ENCODE measurements around the gene OPCML. TPM values are rescaled to one million over a fixed set of nuclear protein-coding genes. Genes with fewer than 3 reads are reported as not detected.
"Not testable (repeated sequence)": the region's sequence is repeated elsewhere in the genome, so short reads cannot be mapped to it uniquely, and the experiment has no call there.

The OPCML gene
- total RNA-seq, 1 donor = not detected

- DNase-seq (ENCODE audit: low read depth in 2 of 3, low spot score in 2 of 3) = no peak
Measured at GRCh38 chr11:132430429-132431062, 1101.8 kb downstream of the OPCML start.

GRCh38 chr11:132429685-132430084 lies 1102.6 kb downstream of the OPCML start:
- no peak for DNase-seq (ENCODE audit: low read depth in 2 of 3, low spot score in 2 of 3)

GRCh38 chr11:132427611-132428010 lies 1104.7 kb downstream of the OPCML start:
- DNase-seq (ENCODE audit: low read depth in 2 of 3, low spot score in 2 of 3) = no peak

GRCh38 chr11:132424433-132424832 lies 1107.9 kb downstream of the OPCML start:
- no peak for DNase-seq (ENCODE audit: low read depth in 2 of 3, low spot score in 2 of 3)

- no peak for DNase-seq (ENCODE audit: low read depth in 2 of 3, low spot score in 2 of 3)
Measured at GRCh38 chr11:132423266-132423665, 1109.0 kb downstream of the OPCML start.

- no peak for DNase-seq (ENCODE audit: low read depth in 2 of 3, low spot score in 2 of 3)
Measured at GRCh38 chr11:132422722-132423121, 1109.6 kb downstream of the OPCML start.

- DNase-seq (ENCODE audit: low read depth in 2 of 3, low spot score in 2 of 3) = no peak
Measured at GRCh38 chr11:132421555-132421954, 1110.7 kb downstream of the OPCML start.

GRCh38 chr11:132414451-132414850 lies 1117.8 kb downstream of the OPCML start:
- no peak for DNase-seq (ENCODE audit: low read depth in 2 of 3, low spot score in 2 of 3)

GRCh38 chr11:132410383-132410782 lies 1121.9 kb downstream of the OPCML start:
- DNase-seq (ENCODE audit: low read depth in 2 of 3, low spot score in 2 of 3) = no peak

GRCh38 chr11:132409573-132410355 lies 1122.5 kb downstream of the OPCML start:
- no peak for DNase-seq (ENCODE audit: low read depth in 2 of 3, low spot score in 2 of 3)

GRCh38 chr11:132408877-132409276 lies 1123.4 kb downstream of the OPCML start:
- no peak for DNase-seq (ENCODE audit: low read depth in 2 of 3, low spot score in 2 of 3)

GRCh38 chr11:132405728-132406127 lies 1126.6 kb downstream of the OPCML start:
- DNase-seq (ENCODE audit: low read depth in 2 of 3, low spot score in 2 of 3) = no peak

GRCh38 chr11:132402071-132402684 lies 1130.1 kb downstream of the OPCML start:
- DNase-seq (ENCODE audit: low read depth in 2 of 3, low spot score in 2 of 3) = no peak

- DNase-seq (ENCODE audit: low read depth in 2 of 3, low spot score in 2 of 3) = no peak
Measured at GRCh38 chr11:132396318-132396717, 1136.0 kb downstream of the OPCML start.

- no peak for DNase-seq (ENCODE audit: low read depth in 2 of 3, low spot score in 2 of 3)
Measured at GRCh38 chr11:132395434-132395833, 1136.9 kb downstream of the OPCML start.

GRCh38 chr11:132379540-132379939 lies 1152.8 kb downstream of the OPCML start:
- DNase-seq (ENCODE audit: low read depth in 2 of 3, low spot score in 2 of 3) = no peak

- DNase-seq (ENCODE audit: low read depth in 2 of 3, low spot score in 2 of 3) = no peak
Measured at GRCh38 chr11:132373405-132374143, 1158.7 kb downstream of the OPCML start.

GRCh38 chr11:132370114-132370513 lies 1162.2 kb downstream of the OPCML start:
- DNase-seq (ENCODE audit: low read depth in 2 of 3, low spot score in 2 of 3) = not testable (repeated sequence)

- DNase-seq (ENCODE audit: low read depth in 2 of 3, low spot score in 2 of 3) = no peak
Measured at GRCh38 chr11:132367293-132367692, 1165.0 kb downstream of the OPCML start.

GRCh38 chr11:132365650-132366049 lies 1166.7 kb downstream of the OPCML start:
- no peak for DNase-seq (ENCODE audit: low read depth in 2 of 3, low spot score in 2 of 3)
